DMS153 treated with DMSO at 0.1 percent for 48 hours (cell line): ENCODE data around the gene DAGLA.
"Not testable (repeated sequence)": the region's sequence is repeated elsewhere in the genome, so short reads cannot be mapped to it uniquely, and the experiment has no call there.

Experiments used
- DNase-seq: peaks from one replicate; lab custom pipeline; 2025; ENCODE audit not compliant: unreplicated experiment; lab: John Stamatoyannopoulos, UW

DAGLA gene

GRCh38 chr11:61679893-61680621, at the start of gene DAGLA:
Gene DAGLA, plus strand, starts transcription at chr11:61680391. Its CDS starts 39,765 bp downstream, at chr11:61720156.
- peak; percentile 35 for DNase-seq

GRCh38 chr11:61632096-61632495, 48.1 kb upstream of the DAGLA start:
- no peak for DNase-seq

GRCh38 chr11:61635304-61635703, 44.9 kb upstream of the DAGLA start:
- DNase-seq = no peak

GRCh38 chr11:61635787-61636186, 44.4 kb upstream of the DAGLA start:
- no peak for DNase-seq

GRCh38 chr11:61636676-61637075, 43.5 kb upstream of the DAGLA start:
- DNase-seq = no peak

- no peak for DNase-seq
These were observed 42.9 kb upstream of the DAGLA start for GRCh38 chr11:61637277-61637676.

- DNase-seq = no peak
These were observed 40.3 kb upstream of the DAGLA start for GRCh38 chr11:61639816-61640443.

GRCh38 chr11:61642162-61642561, 38.0 kb upstream of the DAGLA start:
- no peak for DNase-seq

GRCh38 chr11:61645179-61645868, 34.9 kb upstream of the DAGLA start:
- DNase-seq = no peak

GRCh38 chr11:61647529-61647928, 32.7 kb upstream of the DAGLA start:
- no peak for DNase-seq

GRCh38 chr11:61650781-61651571, 29.2 kb upstream of the DAGLA start:
- DNase-seq = no peak

- no peak for DNase-seq
These were observed 28.1 kb upstream of the DAGLA start for GRCh38 chr11:61652135-61652534.

GRCh38 chr11:61654397-61654829, 25.8 kb upstream of the DAGLA start:
- no peak for DNase-seq

GRCh38 chr11:61655266-61656159, 24.7 kb upstream of the DAGLA start:
- not testable (repeated sequence) for DNase-seq

- no peak for DNase-seq
These were observed 23.7 kb upstream of the DAGLA start for GRCh38 chr11:61656347-61657077.

- DNase-seq = peak; percentile 22
These were observed 22.5 kb upstream of the DAGLA start for GRCh38 chr11:61657566-61658290.

GRCh38 chr11:61659413-61660196, 20.6 kb upstream of the DAGLA start:
- DNase-seq = no peak

- DNase-seq = not testable (repeated sequence)
These were observed 19.2 kb upstream of the DAGLA start for GRCh38 chr11:61660997-61661396.
